NCI-H2107 treated with DMSO at 0.1 percent for 48 hours (cell line): ENCODE data around the gene KRT75.

Experiments
- DNase-seq: peaks from one replicate; lab custom pipeline; 2025; ENCODE audit not compliant: unreplicated experiment; lab: John Stamatoyannopoulos, UW

Gene KRT75

GRCh38 chr12:52440821-52441319 lies 6.7 kb upstream of the KRT75 start:
- DNase-seq = no peak

DNA sequence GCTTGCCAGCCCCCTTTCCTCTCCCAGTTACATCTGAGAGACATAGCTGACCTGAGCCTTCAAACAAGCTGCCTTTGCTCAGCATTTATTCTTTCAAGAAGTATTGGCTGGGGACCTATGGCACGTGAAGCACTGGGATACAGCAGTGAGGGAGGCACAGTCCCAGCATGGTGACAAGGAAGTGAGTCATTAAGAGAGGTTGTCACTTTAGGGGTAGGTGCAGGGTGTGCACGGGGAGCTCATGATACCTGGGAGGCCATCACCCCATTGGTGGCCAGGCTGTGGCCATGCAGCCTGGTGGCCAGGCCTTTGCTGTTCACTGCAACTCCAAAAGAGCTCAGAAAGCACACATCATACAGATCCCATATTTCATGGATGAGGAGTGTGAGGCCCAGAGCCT lies 5.7 kb upstream of the KRT75 start:
- no peak for DNase-seq

- no peak for DNase-seq
These were observed 5.2 kb upstream of the KRT75 start for GRCh38 chr12:52439420-52439819.

- DNase-seq = no peak
These were observed 4.4 kb upstream of the KRT75 start for GRCh38 chr12:52438305-52439301.

- no peak for DNase-seq
These were observed 3.3 kb upstream of the KRT75 start for GRCh38 chr12:52437508-52437907.

- DNase-seq = no peak
These were observed 2.8 kb upstream of the KRT75 start for GRCh38 chr12:52436828-52437474.

- DNase-seq = no peak
These were observed 2.0 kb upstream of the KRT75 start for GRCh38 chr12:52436000-52436827.

DNA sequence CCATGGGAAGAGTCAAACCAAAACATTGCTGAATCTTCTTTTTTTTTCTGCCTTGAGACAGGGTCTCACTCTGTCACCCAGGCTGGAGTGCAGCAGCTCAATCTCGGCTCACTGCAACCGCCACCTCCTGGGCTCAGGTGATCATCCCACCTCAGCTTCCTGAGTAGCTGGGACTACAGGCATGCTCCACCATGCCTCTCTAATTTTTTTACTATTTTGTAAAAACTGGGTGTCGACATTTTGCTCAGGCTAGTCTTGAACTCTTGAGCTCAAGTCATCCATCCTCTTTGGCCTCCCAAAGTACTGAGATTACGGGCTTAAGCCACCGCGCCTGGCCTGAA lies 1.5 kb upstream of the KRT75 start:
- DNase-seq = no peak

DNA sequence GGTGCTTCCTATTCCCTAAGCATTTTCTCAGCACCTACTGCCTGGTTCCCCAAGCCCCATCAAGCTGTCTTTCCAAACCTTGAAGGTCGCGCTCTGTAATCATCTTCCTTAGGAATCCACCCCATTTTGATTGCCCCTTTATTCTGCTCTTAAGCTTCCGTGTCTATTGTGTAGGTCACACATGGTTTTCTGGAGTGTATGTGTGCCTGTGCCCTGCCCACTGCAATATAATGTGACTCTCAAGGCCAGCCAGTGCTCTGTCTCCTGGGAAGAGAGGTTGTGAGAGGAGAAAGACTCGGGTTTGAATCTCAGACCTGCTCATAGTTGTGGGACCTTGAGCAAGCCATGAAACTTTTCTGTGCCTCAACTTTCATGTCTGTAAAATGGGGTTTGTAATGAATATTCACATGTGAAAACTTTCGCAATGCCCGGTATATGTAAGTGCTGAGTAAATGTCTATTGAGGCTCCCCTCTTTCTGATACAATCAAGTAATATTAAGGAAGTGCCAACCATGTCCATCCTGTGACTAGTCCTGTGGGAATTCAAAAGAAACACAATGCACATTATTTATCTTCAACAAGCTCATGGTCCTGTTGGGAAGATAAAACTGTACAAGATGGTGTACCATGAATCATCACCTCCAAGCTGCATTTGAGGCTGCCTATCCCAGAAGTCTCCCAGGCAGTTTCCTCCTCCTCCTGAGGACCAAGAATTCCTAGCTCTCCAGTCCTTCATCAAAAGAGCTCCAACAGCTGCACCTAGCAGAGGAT lies 774 bp upstream of the KRT75 start:
- no peak for DNase-seq

DNA sequence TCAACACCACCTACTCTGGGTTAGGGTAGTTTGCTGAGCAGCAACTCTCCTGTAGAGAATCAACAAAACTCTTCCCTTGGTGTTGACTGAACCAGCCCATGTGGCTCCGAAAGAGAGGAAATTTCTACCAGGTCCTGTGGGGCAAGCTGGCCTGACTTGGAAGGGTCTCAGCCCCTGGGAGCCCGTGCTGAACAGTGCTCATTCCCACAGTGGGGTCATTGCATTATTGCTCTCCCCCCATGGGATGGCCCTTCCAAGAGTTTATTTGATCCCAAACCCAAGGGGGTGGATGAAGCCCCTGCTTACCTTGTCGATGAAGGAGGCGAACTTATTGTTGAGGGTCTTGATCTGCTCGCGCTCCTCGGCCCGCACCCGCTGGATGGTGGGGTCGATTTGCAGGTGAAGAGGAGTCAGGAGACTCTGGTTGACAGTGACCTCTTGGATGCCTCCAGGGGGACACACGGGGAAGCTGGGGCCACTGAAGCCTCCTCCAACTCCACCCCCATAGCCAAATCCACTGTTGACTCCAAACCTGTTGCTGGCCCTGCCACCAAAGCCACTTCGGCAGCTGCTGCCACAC lies 580 bp downstream of the KRT75 start:
- DNase-seq = no peak

DNA sequence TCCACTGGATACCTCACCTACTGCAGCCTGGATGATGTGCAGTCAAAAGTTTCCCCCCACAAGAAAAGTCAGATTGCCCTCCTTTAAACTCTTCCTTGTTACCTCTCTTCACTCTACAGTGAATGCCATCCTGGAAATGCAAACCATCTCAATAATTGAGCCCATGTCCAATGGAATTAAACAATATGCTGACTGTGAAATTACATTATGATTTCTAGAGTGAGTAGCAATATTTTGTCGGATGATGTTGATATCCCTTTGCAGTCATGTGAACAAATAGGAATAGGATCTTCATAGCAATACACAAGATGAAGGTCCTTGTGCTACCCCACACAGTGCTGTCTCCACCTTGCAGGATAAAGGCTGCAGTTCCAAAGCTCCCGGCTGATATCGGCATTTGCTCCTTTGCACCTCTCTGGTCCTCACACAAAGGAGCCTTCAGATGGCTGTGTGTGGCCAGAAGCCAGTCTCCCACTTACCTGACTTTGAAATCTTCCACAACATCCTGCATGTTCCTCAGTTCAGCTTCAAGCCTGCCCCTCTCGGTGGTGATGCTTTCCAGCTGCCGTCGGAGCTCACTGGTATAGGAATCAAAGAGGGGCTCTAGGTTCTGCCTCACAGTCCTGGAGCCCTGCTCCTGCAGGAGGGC lies 1.5 kb downstream of the KRT75 start:
- no peak for DNase-seq

DNA sequence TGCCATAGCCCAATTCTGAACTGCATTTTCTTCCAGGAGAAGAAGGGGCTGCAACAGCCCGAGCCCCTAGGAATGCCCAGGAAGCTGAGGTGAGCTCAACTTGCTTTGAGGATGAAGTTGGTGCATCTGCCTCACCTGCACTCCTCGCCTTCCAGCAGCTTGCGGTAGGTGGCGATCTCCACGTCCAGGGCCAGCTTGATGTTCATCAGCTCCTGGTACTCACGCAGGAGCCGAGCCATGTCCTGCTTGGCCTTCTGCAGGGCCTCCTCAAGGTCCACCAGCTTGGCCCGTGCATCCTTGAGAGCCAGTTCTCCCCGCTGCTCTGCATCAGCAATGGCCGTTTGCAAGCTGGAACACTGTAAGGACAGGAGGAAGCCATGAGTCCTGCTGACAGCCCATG lies 6.0 kb downstream of the KRT75 start:
- DNase-seq = no peak

DNA sequence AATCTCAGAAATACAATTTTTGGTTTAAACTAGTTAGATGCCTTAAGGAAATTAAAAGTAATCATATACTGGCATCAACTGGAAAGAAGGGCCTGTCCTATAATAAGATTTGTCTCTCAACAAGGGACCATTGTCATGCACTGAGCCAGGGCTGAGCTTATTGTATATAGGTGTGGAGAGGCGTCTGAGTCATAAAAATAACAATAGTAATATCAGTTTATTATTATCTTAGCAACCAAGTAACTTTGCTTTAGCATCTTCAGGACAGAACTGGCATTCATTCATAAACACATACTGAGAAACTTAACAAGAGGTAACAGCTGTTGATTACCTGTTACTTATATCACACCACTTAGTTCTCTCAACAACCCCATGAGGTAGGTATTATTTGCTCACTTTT lies 7.1 kb downstream of the KRT75 start:
- no peak for DNase-seq

- DNase-seq = no peak
These were observed 8.1 kb downstream of the KRT75 start for GRCh38 chr12:52426034-52426433.

DNA sequence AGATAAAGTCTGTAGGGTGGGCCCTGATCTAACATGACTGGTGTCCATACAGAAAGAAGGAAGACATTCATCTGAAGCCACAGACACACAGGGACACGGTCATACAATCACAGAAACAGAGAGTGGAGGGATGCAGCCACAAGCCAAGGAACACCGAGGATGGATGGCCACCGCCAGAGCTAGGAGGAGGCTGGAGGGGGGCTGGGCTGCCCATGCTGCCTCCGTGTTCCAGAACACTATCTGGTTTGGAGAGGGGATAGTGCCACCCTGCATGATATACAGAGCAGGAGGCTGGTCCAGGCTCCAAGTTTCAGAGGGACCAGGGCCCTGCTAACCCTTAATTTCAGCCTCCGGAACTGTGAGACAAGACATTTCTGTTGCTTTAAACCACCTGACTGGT lies 8.7 kb downstream of the KRT75 start:
- no peak for DNase-seq

GRCh38 chr12:52423661-52424500 lies 10.3 kb downstream of the KRT75 start:
- peak; percentile 81 for DNase-seq

DNA sequence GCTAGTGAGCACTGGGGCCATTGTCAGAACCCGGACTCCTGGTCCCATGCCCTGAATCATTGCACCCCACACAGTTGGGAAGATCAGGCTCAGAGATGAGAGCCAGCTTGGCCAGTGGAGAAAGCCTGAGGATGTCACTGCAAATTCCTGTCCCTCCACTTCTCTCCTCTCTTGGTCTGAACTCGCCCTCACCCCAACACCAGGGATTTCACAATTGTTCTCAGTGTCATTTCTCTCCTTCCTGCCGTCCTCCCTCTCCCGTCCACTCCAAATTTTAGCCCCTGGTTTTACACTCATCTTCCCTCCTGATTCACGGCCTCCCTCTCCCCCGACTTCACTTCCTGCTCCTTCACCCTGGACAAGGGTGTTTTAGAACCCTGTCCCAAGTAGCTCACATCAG lies 11.1 kb downstream of the KRT75 start:
- DNase-seq = no peak

GRCh38 chr12:52419656-52420055 lies 14.5 kb downstream of the KRT75 start:
- no peak for DNase-seq

DNA sequence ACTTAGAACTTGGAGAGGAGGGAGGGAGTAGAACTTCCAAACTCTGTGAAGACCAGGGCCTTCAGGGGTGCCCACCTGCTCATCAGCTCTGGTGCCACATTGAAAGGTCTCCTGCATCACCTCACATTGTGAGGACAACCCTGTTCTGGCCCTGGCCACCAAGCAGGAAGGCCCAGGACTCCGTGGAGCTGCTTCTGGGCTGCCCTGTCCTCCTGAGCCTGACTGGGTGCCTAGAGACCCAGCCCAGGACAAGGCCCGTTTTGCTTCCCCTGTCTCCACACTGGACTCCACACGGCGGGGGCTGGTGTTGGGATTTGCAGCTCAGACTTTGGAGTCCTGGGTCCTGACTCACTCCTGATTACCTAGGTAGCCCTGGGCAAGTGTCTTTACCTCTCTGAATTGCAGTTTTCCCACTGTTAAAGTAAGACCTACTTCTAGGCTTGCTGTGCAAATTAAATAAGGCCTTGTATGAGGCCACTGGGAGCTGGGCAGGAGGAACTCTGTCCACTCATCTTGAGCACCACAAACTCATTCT lies 15.5 kb downstream of the KRT75 start:
- DNase-seq = no peak
